ENCODE measurements around the gene PNMA6E. TPM values are rescaled to one million over a fixed set of nuclear protein-coding genes. Genes with fewer than 3 reads are reported as not detected.

Gene PNMA6E
- total and polyA plus RNA-seq, 2 of the 13 experiments (the other 11 are each of a cell fraction or from before 2014, with no cell fraction given), result not detected

DNA sequence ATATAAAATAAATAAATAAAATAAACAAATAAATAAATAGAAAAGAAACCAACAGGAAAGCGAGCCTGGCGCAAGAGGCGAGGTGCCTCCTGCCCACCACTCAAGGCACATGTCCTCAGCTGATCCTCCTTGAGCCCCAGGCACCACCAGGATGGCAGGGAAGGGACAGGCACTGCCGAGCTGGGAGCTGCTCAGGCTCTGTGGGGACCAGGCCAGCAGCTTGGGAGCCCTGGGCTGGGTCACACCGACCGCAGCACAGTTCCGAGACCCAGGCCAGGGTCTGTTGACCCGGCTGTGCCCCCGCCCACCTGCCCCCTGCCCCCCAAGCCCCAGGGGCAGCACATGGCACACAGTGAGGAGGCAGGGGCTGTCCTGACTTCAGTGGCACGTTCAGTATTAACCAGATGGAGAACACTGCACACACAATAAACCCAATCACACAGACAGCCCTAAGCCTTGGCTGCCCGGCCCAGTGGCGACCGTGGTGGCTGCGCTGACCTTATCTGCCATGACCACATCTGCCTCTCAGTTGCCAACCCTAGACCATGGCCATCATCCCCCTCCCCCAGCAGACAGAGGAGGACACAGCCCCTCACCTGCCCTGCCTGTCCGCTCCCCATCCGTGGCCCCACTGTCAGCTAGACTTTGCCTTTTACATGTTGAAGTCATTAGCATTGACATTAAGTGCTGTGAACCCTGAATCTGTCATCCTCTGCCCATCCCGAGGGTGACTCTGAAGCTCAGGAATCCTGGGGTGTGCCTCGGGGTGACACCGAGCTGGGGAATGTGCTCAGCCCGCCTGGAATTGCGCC lies 47.6 kb upstream of the PNMA6E start (continued):
- TF ChIP-seq, protein P1, sequence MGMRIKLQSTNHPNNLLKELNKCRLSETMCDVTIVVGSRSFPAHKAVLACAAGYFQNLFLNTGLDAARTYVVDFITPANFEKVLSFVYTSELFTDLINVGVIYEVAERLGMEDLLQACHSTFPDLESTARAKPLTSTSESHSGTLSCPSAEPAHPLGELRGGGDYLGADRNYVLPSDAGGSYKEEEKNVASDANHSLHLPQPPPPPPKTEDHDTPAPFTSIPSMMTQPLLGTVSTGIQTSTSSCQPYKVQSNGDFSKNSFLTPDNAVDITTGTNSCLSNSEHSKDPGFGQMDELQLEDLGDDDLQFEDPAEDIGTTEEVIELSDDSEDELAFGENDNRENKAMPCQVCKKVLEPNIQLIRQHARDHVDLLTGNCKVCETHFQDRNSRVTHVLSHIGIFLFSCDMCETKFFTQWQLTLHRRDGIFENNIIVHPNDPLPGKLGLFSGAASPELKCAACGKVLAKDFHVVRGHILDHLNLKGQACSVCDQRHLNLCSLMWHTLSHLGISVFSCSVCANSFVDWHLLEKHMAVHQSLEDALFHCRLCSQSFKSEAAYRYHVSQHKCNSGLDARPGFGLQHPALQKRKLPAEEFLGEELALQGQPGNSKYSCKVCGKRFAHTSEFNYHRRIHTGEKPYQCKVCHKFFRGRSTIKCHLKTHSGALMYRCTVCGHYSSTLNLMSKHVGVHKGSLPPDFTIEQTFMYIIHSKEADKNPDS (CRISPR knock-in tag; IDR thresholded peaks at IDR 0.05), result no peak
- TF ChIP-seq, protein P2, sequence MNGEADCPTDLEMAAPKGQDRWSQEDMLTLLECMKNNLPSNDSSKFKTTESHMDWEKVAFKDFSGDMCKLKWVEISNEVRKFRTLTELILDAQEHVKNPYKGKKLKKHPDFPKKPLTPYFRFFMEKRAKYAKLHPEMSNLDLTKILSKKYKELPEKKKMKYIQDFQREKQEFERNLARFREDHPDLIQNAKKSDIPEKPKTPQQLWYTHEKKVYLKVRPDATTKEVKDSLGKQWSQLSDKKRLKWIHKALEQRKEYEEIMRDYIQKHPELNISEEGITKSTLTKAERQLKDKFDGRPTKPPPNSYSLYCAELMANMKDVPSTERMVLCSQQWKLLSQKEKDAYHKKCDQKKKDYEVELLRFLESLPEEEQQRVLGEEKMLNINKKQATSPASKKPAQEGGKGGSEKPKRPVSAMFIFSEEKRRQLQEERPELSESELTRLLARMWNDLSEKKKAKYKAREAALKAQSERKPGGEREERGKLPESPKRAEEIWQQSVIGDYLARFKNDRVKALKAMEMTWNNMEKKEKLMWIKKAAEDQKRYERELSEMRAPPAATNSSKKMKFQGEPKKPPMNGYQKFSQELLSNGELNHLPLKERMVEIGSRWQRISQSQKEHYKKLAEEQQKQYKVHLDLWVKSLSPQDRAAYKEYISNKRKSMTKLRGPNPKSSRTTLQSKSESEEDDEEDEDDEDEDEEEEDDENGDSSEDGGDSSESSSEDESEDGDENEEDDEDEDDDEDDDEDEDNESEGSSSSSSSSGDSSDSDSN (CRISPR knock-in tag; IDR thresholded peaks at IDR 0.05), result no peak
- TF ChIP-seq ZNF331 (CRISPR knock-in tag; IDR thresholded peaks at IDR 0.05) (no peak), NR2C2 (CRISPR knock-in tag; IDR thresholded peaks at IDR 0.05; ENCODE audit: borderline replicate concordance) (no peak)

DNA sequence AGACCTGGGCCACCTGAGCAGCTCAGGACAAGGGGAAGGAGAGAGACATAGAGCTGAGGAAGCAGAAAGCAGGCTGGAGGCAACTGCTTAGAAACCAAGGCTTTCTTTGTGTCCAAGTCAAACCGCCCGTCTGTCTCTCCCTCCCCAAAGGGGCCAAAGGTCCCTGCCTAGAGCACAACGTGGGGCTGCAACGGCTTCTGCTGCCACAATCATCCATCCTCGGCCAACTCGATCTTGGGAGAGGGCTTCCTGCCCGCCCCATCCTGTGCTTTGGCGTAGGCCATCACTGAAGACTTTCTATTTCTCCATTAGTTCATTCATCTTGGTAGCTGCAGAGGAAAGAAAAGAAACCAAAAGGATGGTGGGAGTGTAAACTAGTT lies 46.4 kb upstream of the PNMA6E start:
- Histone ChIP-seq H4K20me1 (ENCODE audit: insufficient read depth, low read length) (no peaks in the 10 kb centered on the region), H3K4me3 (replicated peaks in 1 of 3; ENCODE audit: insufficient read depth in 1 of 3, low read depth in 2 of 3, low read length in 3 of 3) (no peak overlapping the region), H3K4me2 (ENCODE audit: low read depth, low read length) (no peak overlapping the region), H3K9ac (ENCODE audit: insufficient read depth, low read depth, low read length) (no peak overlapping the region), H2AFZ (ENCODE audit: low read length) (no peak overlapping the region), H3K9me3 (ENCODE audit: low read length) (no peaks in the 10 kb centered on the region), H3K27me3 (ENCODE audit: control insufficient read depth in 1 of 2, insufficient read depth in 2 of 2, low read length in 2 of 2) (no peaks in the 10 kb centered on the region), H3K4me1 (ENCODE audit: insufficient read depth, low read length) (no peaks in the 10 kb centered on the region), H3K27ac (ENCODE audit: extremely low read length, insufficient read depth, low read length) (no peak overlapping the region), H3K79me2 (ENCODE audit: insufficient read depth, low read length) (no peaks in the 10 kb centered on the region), H3K36me3 (replicated peaks in 1 of 2; ENCODE audit: control insufficient read depth in 1 of 2, insufficient read depth in 2 of 2, low read length in 2 of 2) (no peaks in the 10 kb centered on the region)
- ChIA-PET POLR2A (no interaction called here), CTCF (ENCODE audit: low intra/inter-chr PET ratio, low total read pairs) (no interaction called here)
- ATAC-seq (no peak), DNase-seq (ENCODE audit: low spot score) (no peak), FAIRE-seq (no peak)
- BruUV-seq (replicated peaks), result no TSS peak
- intact Hi-C loops (cut with micrococcal nuclease; ENCODE audit: unreplicated experiment) (no loop called here), in situ Hi-C loops (cut with HindIII; ENCODE audit: extremely low pct_ligation_motif_present, low pct_unique_long_range_greater_than_20kb) (no loop called here)
- TF ChIP-seq ZNF484 (CRISPR knock-in tag; IDR thresholded peaks at IDR 0.05; ENCODE audit: borderline replicate concordance, low read depth) (no peak), ZNF577 (CRISPR knock-in tag; IDR thresholded peaks at IDR 0.05; ENCODE audit: borderline replicate concordance, low read depth) (no peak), ZNF549 (CRISPR knock-in tag; IDR thresholded peaks at IDR 0.05) (no peak), MTA3 (CRISPR knock-in tag; IDR thresholded peaks at IDR 0.05) (no peak), ZNF839 (CRISPR knock-in tag; IDR thresholded peaks at IDR 0.05; ENCODE audit: borderline replicate concordance) (no peak), PHF8 (CRISPR knock-in tag; IDR thresholded peaks at IDR 0.05) (no peak), KDM3A (CRISPR knock-in tag; IDR thresholded peaks at IDR 0.05; ENCODE audit: low read depth) (no peak), KLF13 (CRISPR knock-in tag; IDR thresholded peaks at IDR 0.05) (no peak)
- whole genome bisulfite sequencing (ENCODE audit: low lambda C conversion rate), result 90% methylated on average over 2 of the region's 8 CpGs

Measured in HepG2 (cell line).